Right kidney (tissue), 1 donor: Measurements from ENCODE around the gene TRAPPC10.
A peak's percentile ranks its signal among the peaks of the same experiment; 100 is the strongest.

Experiments used
- DNase-seq: peaks from one replicate; pipeline ENCODE4 v3.0.0-alpha.2; 2016

The TRAPPC10 gene

GRCh38 chr21:44038063-44038462, 26.0 kb downstream of the TRAPPC10 start:
- DNase-seq, result no peak

- no peak for DNase-seq
These were observed 27.7 kb downstream of the TRAPPC10 start for GRCh38 chr21:44039828-44040227.

DNA sequence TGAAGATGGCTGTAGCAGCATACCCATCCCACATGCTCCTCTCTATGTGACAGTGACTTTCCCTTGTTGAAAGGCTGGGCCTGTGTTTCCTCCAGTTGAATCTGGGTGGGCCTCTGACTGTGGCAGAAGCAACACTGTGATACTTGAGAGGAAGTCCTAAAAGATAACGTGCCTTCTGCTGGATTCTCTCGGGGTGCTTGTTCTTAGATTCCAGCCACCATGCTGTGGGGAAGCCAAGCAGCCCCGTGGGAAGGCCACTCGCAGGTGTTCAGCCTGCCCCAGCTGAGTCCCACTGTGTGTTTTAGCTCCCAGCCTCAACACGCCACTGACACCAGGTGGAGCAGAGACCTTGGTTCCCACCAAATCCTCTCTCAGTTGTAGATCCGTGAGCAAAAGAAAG, 31.5 kb downstream of the TRAPPC10 start:
- no peak for DNase-seq

- DNase-seq, result no peak
These were observed 34.6 kb downstream of the TRAPPC10 start for GRCh38 chr21:44046734-44047133.

GRCh38 chr21:44047996-44048560, 36.0 kb downstream of the TRAPPC10 start:
- DNase-seq, result no peak

GRCh38 chr21:44049182-44049581, 37.1 kb downstream of the TRAPPC10 start:
- no peak for DNase-seq

DNA sequence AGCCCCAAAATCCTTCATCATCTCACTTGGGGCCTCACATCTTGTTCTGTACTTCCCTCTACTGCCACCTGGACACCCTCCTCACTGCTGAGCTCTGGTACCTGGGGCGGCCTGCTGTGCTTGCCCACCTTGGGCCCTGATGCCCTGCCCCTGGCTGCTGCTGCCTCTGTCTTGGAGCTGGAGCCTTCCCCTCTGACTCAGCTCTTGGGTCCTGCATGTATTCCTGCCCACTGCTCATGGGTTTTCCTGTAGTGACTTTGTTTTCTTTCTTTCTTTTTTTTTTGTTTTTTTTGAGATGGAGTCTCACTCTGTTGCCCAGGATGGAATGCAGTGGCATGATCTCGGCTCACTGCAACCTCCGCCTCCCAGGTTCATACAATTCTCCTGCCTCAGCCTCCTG, 37.5 kb downstream of the TRAPPC10 start:
- DNase-seq, result no peak

DNA sequence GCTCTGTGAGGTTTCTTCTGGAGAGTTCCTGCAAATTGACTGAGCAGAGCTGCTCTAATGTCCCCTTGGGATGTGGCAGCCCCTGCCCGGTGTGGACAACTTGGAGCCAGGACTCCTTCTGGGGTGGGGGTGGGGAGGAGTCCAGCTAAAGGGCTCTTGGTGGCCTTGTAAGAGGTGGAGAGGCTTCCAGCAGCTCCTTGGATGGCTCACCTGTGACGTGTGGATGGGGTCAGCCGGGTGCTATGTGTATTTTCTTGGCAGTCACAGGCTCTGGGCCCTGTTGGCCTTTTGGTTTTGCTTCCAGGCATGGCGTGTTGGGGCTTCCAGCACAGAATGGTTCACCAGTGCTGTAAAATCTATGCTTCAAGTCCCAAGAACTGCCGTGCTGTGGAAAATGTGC, 38.2 kb downstream of the TRAPPC10 start:
- DNase-seq, result no peak

GRCh38 chr21:44051462-44051941, 39.4 kb downstream of the TRAPPC10 start:
- no peak for DNase-seq

GRCh38 chr21:44052071-44052829, 40.1 kb downstream of the TRAPPC10 start:
- DNase-seq, result no peak

DNA sequence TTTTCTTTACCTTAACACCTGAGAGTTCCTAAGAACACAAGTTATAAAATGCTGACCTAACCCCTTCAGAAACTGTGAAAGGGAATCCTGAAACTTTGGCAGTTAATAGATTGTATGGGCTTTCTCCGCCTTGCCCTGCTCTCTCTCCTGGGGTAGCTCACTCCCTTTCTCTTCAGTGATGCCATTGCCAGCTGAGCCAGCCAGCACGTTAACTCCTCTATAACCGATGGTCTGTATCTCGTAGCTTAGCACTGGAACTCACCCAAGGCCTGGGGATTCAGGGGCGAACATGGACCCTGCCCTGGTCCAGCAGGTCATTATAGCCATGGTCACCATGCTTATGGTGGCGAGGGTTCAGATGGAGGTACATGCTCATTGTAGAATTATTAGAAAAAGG, 40.7 kb downstream of the TRAPPC10 start:
- no peak for DNase-seq

DNA sequence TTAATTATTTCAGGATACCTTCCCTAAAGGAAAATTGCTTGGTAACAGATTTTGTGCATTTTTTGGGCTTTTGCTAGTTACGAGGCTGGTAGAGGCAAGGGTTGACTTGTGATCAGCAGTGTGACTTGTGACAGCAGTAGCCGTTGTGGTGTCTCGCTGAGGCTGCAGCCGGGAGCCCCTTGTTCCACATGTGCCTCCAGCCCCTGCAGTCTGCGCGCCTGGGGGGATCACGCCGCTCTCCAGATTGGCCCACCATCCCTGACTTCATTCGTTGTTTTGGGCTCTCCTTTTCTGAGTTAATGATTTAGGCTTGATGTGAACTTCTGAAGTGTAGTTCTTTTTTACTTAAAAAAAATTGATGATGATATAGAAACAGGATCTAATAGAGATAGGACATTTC, 41.5 kb downstream of the TRAPPC10 start:
- DNase-seq, result no peak

DNA sequence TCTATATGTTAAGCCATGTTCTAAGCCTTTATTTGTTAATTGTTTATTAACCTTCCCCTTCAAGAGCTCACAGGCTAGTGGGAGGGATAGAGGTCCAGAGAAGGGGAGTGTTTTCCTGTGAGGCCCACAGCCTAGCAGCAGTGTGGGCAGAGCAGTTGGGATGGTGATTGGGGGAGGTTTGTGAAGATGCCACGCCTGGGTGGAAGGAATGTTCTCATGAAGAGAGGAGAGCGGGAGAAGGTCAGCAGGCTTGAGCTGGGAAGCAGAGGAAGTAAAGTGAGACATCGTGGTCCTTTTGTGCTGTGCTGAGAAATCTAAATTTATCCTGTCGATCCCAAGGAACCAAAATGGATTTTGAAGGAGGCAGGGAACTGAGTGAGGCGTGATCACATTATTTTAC, 42.6 kb downstream of the TRAPPC10 start:
- DNase-seq, result peak; percentile 47

DNA sequence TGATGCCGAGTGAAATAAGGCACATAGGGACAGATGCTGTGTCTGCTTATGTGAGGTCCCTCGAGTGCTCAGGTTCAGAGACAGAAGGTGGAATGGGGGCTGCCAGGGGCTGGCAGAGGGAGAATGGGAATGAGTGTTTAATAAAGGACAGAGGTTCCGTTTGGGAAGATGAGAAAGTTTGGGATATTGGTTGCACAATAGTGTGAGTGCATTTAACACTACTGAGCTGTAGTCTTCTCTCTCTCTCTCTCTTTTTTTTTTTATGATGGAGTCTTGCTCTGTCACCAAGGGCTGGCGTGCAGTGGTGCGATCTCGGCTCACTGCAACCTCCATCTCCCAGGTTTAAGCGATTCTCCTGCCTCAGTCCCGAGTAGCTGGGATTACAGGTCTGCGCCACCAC, 44.9 kb downstream of the TRAPPC10 start:
- DNase-seq, result no peak

DNA sequence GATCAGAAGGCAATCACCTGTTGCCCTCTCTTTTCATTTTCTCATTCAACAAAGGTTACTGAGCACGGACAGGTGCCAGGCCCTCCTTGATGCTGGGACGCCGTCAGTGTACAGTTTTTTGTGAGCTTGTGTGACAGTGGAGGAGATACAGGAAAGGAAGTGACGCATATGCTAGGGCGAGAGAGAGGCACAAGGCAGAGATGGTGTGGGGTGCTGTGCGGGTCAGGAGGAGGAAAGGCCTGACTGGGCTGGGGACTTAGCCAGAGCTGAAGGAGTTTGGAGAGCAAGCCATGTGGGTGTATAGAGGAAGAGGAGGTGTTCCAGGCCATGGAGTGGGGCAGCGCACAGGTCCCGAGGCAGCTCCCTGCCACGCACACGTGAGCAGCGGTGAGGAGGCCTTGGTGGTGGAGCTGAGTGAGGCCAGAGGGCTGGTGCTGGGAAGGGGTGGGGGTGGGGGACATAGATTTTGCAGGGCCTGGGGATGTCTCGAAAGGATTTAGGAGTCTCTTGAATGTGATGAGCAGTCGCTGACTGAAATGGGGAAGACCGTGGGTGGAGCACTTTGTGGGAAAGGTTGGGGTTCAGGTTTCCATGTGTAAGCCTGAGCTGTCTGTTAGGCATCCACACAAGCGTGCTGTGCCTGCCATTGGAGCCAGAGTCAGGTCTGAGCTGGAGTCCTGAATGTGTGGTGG, 46.0 kb downstream of the TRAPPC10 start:
- no peak for DNase-seq

GRCh38 chr21:44058652-44058964, 46.5 kb downstream of the TRAPPC10 start:
- DNase-seq, result no peak

DNA sequence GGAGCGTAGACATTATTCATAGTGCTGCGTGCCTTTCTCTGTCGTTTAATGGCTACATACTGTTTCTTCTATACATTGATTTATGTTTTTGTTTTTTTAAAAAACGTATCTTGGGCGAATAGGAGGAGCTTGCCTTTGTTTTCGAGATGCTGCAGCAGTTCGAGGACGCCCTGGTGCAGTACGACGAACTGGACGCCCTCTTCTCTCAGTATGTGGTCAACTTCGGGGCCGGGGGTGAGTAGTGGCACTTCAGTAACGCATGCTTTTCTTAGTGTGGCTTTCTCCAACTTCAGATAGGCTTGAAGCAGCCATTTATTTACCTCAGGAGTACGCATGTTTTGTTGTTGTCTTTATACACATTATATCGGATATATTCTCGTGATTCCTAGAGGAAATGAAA, 46.9 kb downstream of the TRAPPC10 start:
- DNase-seq, result no peak

DNA sequence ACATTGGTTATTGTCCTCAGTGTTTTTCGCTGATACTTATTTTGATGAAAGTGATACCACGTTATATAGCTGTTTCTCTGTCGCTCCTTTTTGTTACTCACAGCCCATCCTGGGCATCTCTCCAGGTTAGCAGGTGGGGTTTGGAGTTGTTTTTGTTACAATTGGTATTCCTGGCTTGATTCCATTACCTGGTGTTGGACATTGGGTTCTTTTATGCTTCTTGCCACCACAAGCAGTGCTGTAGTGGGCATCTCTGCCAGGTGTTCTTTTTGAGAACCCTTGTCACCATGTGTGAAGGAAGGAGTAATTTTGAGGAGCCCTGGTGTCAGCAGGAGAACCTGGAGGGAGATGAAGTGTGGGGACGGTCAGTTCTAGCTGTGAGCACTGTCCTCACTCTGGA, 47.6 kb downstream of the TRAPPC10 start:
- no peak for DNase-seq

GRCh38 chr21:44062380-44062779, 50.3 kb downstream of the TRAPPC10 start:
- DNase-seq, result no peak

DNA sequence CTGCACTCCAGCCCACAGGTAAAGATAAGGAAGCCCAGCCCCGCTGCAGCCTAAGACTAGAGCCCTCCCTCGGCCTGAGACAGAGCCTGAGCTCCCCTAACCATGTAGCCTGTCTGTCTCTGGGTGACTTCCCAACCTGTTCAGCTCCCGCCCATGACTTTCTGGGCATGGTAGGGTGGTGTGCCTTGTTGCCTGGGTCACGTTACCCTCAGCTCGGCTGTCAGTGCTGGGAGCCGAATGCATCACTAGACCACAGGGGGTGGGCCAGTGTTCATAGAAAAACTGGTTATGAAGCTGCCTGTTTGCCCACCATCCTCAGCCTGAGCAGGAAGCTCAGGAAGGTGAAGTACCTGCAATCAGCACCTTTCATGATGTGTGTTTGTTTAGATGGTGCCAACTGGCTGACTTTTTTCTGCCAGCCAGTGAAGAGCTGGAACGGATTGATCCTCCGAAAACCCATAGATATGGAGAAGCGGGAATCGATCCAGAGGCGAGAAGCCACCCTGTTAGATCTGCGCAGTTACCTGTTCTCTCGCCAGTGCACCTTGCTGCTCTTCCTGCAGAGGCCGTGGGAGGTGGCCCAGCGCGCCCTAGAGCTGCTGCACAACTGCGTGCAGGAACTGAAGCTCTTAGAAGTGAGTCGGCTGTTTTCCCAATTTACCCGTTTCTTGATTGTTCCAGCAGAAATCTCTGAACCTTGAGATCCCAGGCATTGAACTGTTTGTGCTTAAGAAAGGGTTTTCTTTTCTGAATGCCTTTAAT, 51.2 kb downstream of the TRAPPC10 start:
- DNase-seq, result no peak

GRCh38 chr21:44064852-44065403, 52.8 kb downstream of the TRAPPC10 start:
- no peak for DNase-seq

DNA sequence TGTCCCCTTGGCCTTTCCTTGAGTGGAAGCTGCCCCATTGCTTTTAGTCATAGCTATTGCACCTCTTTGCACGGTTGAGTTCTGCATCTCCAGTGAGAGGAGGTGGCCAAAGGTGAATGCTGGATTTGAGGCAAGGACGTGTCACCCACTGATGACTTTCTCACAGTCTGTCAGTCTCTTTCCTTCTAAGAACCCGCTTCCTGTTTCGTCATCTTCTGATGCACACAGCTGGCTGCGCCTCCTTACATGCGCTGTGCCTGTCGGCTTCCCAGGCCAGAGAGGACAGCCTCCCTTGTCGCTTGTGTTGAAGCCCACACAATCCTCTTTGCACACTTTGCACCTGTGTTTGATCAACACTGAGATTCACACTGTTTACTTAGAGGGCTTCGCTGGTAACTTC, 53.3 kb downstream of the TRAPPC10 start:
- DNase-seq, result no peak

DNA sequence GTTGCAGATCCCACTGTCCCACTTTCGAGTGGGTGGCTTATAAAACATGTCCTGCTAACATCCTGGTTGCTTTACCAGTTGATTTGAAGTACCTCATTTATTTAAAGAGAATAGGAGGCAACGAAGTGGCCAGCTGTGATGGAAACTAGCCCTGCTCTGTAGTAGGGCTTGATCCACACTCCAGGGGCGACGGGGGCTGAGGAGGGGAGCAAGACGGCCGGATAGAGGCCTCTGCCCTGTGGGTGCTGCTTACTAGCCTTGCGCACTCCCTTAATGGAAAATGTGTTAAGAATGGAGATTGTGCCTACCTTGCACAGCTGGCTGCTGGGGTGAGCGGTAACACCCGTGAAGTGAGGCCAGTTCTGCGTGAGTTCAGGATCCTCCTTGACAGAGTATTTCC, 54.0 kb downstream of the TRAPPC10 start:
- DNase-seq, result no peak
